ENCODE data around the gene LDLRAD4.

The LDLRAD4 gene

DNA sequence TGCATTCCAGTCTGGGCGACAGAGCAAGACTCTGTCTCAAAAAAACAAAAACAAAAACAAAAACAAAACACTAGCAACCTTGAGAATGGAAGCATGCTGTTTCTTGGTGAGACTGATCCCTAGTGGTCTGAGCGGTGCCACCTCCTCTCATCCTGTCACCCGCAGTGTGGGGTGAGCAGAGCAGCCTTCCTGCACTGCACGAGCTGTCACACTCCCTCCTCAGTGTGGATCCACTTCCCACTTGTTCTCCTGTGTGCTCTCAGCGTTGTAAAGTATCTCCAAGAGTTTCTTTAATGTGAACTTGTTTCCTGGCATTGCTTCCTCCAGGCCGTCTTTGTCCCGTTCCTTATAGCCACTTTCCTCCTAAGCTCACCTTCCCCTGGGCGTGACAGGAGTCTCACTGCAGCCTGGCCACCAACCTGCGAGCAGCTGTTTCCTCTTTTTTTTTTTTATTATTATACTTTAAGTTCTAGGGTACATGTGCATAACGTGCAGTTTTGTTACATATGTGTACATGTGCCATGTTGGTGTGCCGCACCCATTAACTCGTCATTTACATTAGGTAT lies 287.3 kb downstream of the LDLRAD4 start:
- no peak for DNase-seq (ENCODE audit: low read depth)
- TF ChIP-seq, protein P1, sequence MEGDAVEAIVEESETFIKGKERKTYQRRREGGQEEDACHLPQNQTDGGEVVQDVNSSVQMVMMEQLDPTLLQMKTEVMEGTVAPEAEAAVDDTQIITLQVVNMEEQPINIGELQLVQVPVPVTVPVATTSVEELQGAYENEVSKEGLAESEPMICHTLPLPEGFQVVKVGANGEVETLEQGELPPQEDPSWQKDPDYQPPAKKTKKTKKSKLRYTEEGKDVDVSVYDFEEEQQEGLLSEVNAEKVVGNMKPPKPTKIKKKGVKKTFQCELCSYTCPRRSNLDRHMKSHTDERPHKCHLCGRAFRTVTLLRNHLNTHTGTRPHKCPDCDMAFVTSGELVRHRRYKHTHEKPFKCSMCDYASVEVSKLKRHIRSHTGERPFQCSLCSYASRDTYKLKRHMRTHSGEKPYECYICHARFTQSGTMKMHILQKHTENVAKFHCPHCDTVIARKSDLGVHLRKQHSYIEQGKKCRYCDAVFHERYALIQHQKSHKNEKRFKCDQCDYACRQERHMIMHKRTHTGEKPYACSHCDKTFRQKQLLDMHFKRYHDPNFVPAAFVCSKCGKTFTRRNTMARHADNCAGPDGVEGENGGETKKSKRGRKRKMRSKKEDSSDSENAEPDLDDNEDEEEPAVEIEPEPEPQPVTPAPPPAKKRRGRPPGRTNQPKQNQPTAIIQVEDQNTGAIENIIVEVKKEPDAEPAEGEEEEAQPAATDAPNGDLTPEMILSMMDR (IDR thresholded peaks at IDR 0.05; ENCODE audit: insufficient read depth, low read depth, low read length, missing control alignments): no peak
- H3K4me3 ChIP-seq (ENCODE audit: low read length): no peak overlapping the region

DNA sequence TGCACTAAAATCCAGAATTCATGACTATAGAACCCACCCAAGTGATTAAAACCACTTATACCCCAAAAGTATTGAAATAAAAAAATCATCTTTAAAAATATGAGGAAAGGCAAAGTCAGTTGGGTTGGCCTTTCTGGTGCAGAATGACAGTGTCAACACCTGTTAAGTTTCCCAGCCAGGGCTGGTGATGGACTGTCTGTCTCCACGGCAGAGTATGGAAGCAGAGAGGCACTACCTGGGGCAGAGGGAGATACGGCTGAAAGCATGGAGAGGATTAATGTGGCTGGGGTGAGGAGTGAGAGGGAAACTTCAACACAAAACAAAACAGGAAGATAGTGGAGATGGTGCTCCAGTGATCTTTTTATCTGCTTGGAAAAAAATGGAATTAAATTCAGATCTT lies 292.0 kb downstream of the LDLRAD4 start:
- TF ChIP-seq, protein P1 (IDR thresholded peaks at IDR 0.05; ENCODE audit: insufficient read depth, low read depth, low read length, missing control alignments): no peak
- DNase-seq (ENCODE audit: low read depth): no peak
- no peak overlapping the region for H3K4me3 ChIP-seq (ENCODE audit: low read length)

DNA sequence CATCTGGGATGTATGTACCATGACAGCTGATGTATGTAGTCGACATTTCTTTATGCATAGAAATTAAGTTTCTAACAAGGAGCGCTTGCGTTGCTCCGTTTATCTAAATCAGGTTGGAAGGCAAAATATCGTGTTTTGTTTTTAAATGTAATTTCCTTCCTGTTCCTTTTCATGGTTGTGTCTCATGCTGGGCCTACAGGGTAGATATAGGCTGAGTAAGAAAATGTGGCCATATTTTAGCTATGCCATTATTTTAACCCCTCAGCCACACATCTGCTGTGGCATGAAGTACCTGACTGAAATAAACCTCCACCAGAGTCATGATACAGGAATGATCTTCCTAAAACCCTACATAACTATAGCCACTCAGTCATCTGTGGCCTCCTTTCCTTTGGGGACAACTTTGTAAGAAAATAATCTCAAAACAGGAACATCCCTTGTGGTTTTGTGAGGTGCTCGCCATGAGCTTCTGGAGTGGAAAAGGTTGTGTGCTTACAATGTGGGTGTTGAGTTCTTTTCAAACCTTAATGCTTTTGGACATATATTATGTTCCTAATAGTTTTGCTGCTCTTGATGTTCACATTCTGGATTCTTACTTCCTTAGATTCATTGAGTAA lies 293.5 kb downstream of the LDLRAD4 start:
- no peak overlapping the region for H3K4me3 ChIP-seq (ENCODE audit: low read length)
- no peak for DNase-seq (ENCODE audit: low read depth)
- TF ChIP-seq, protein P1 (IDR thresholded peaks at IDR 0.05; ENCODE audit: insufficient read depth, low read depth, low read length, missing control alignments): no peak

DNA sequence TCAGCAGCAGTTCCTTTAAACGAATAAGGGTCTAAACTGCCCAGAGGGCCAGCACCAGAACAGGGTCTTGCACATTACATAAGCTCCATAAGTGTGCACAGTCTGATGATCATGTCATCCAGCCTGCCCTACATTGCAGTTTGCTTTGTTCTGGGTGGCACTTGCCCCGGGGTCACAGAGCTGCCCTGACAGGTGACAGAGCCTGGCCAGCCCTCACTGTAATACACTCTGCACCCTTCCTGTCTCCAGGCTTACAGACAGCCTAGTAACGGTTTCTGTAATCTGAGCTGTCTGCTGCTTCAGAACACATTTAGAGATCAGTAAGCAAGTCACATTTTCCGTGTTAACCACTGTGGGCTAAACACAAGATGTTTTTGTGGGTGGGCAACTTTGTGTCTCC lies 294.5 kb downstream of the LDLRAD4 start:
- no peak overlapping the region for H3K4me3 ChIP-seq (ENCODE audit: low read length)
- no peak for DNase-seq (ENCODE audit: low read depth)
- TF ChIP-seq, protein P1 (IDR thresholded peaks at IDR 0.05; ENCODE audit: insufficient read depth, low read depth, low read length, missing control alignments): no peak

GRCh38 chr18:13513481-13513880 lies 294.9 kb downstream of the LDLRAD4 start:
- DNase-seq (ENCODE audit: low read depth): no peak
- no peak overlapping the region for H3K4me3 ChIP-seq (ENCODE audit: low read length)
- TF ChIP-seq, protein P1 (IDR thresholded peaks at IDR 0.05; ENCODE audit: insufficient read depth, low read depth, low read length, missing control alignments): no peak

DNA sequence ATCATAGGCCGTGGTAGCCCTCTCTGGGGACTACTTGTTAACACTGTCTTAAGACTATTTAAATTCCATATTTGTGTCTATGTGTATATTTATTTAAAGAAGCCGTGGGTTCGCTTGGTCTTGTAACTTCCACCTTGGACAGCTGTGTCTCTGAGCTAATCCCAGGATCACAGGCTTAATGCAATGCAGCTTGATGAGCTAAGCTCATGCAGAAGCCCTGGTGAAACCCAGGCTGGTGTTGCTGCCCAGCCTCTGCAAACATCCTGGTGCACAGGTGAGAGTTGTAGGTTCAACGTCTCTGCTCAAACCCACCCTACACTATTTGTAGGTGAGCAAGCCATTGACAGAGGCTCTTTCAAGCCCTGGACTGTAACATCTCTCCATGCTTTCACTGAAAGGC lies 296.0 kb downstream of the LDLRAD4 start:
- DNase-seq (ENCODE audit: low read depth): no peak
- TF ChIP-seq, protein P1 (IDR thresholded peaks at IDR 0.05; ENCODE audit: insufficient read depth, low read depth, low read length, missing control alignments): no peak
- H3K4me3 ChIP-seq (ENCODE audit: low read length): no peak overlapping the region

DNA sequence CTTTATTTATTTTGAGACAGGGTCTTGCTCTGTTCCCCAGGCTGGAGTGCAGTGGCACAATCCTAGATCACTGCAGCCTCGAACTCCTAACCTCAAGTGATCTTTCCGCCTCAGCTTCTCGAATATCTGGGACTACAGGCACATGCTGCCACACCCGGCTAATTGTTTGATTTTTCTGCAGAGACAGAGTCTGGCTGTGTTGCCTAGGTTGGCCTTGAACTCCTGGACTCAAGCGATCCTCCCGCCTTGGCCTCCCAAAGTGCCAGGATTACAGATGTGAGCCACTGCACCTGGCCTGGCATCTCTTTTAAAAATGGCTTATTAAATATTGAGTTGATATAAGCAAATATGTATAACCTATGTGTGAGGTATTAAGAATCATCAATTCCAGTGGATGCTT lies 298.3 kb downstream of the LDLRAD4 start:
- no peak overlapping the region for H3K4me3 ChIP-seq (ENCODE audit: low read length)
- TF ChIP-seq, protein P1 (IDR thresholded peaks at IDR 0.05; ENCODE audit: insufficient read depth, low read depth, low read length, missing control alignments): no peak

More for the DNA sequence above, 298.3 kb downstream of the LDLRAD4 start:
- no peak for DNase-seq (ENCODE audit: low read depth)

Data from epithelial cell of esophagus (primary cell).